ENCODE data around the gene KDM8. TPM values are rescaled to one million over a fixed set of nuclear protein-coding genes. Genes with fewer than 3 reads are reported as not detected.

The KDM8 gene
- total and polyA plus RNA-seq, 2 donors (not counting 1 experiment from before 2014, with no cell fraction given) = 7.5 to 37.4 TPM

DNA sequence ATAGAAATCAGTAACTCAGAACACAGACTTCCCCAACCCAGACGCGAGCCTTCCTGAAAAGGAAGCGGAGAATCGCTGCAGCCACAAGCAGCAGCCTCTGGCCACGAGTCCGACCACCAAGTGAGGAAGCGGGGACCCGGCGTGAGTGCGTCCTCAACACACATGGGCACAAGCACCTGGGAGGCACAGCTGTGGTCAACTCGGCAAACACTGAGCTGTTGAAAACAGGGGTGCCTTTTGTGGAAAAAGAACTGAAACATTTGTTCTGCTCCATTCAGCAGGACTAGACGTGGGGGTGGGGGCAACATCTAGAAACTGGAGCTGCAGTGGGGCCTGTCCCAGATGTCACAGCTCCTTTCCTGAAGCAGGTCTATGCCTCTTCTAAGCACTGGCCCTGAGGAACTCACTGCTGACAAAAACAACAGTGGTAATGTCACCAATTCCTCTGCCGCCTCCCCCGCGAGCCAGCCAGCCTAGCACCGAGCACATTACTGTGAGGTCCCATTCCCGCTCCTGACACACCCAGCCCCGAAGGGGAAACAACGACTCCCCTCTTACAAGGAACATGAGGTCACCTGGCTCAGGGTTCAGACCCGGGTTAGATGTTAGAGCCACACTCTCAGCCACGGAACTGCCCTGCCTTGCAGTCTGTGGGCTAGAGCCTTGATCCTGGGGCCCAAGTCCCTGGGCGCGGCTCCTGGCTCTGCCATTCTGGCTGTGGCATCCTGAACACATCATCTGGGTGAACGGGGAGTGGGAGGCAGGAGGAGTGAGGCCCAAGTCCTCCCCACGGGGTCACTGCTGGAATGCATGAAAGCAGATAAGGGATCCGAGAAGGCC, 29.0 kb downstream of the KDM8 start:
- no peak for TF ChIP-seq EZH2 (IDR thresholded peaks at IDR 0.05; ENCODE audit: borderline replicate concordance, insufficient read depth, low read depth, low read length, poor library complexity, severe bottlenecking)
- TF ChIP-seq, protein P1, sequence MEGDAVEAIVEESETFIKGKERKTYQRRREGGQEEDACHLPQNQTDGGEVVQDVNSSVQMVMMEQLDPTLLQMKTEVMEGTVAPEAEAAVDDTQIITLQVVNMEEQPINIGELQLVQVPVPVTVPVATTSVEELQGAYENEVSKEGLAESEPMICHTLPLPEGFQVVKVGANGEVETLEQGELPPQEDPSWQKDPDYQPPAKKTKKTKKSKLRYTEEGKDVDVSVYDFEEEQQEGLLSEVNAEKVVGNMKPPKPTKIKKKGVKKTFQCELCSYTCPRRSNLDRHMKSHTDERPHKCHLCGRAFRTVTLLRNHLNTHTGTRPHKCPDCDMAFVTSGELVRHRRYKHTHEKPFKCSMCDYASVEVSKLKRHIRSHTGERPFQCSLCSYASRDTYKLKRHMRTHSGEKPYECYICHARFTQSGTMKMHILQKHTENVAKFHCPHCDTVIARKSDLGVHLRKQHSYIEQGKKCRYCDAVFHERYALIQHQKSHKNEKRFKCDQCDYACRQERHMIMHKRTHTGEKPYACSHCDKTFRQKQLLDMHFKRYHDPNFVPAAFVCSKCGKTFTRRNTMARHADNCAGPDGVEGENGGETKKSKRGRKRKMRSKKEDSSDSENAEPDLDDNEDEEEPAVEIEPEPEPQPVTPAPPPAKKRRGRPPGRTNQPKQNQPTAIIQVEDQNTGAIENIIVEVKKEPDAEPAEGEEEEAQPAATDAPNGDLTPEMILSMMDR (IDR thresholded peaks at IDR 0.05) = no peak
- Histone ChIP-seq H3K79me2 (ENCODE audit: control insufficient read depth, insufficient read depth, low read length) (peaks cover 28% of the 10 kb centered on the region), H4K20me1 (ENCODE audit: control insufficient read depth, insufficient read depth, low read length, poor library complexity, severe bottlenecking) (no peaks in the 10 kb centered on the region), H3K4me2 (replicated peaks; ENCODE audit: low read depth, low read length, poor library complexity, severe bottlenecking) (peak overlapping the region; percentile 75), H3K27me3 (replicated peaks in 1 of 4; ENCODE audit: control extremely low read depth in 1 of 4, control insufficient read depth in 3 of 4, insufficient read depth in 4 of 4, low read length in 3 of 4) (no peaks in the 10 kb centered on the region), H3K9me3 (ENCODE audit: control extremely low read depth in 1 of 3, control insufficient read depth in 2 of 3, insufficient read depth in 1 of 3, low read length in 2 of 3) (no peaks in the 10 kb centered on the region), H3K9ac (ENCODE audit: low read length) (peak overlapping the region; percentile 39), H3K27ac (ENCODE audit: low read length in 2 of 2) (peak overlapping the region; percentile 77 to 80), H2AFZ (ENCODE audit: insufficient read depth, low read depth, low read length, poor library complexity, severe bottlenecking) (peak overlapping the region; percentile 18), H3K4me3 (ENCODE audit: control extremely low read depth in 1 of 5, extremely low read depth in 1 of 5, insufficient read depth in 1 of 5, low read depth in 2 of 5, low read length in 4 of 5) (peak overlapping the region in 2 of 5 experiments; percentile 19 to 28), H3K4me1 (ENCODE audit: control insufficient read depth in 2 of 2, insufficient read depth in 2 of 2, low read length in 2 of 2) (peaks cover 88 to 93% of the 10 kb centered on the region in 2 donors), H3K36me3 (replicated peaks in 1 of 2; ENCODE audit: control extremely low read depth in 1 of 2, control insufficient read depth in 1 of 2, extremely low read depth in 1 of 2, insufficient read depth in 2 of 2, low read length in 1 of 2) (peaks cover 0 to 8% of the 10 kb centered on the region in 2 experiments)
- peak overlapping the region; percentile 78 for H3K4me3 Mint-ChIP-seq
- ChIA-PET CTCF (interaction anchor here (0.6 to 10.0 kb wide), 25 partner anchors 8 to 221 kb away, joined by 3 to 172 read pairs (median 4); partner anchors contain the start of genes KDM8 and NSMCE1), POLR2A (interaction anchor here (0.6 to 2.4 kb wide), 13 partner anchors 10 to 318 kb away, joined by 3 to 24 read pairs (median 4); partner anchors contain the start of genes GTF3C1, KATNIP and KDM8)
- ATAC-seq (ENCODE audit: low read depth) (peak; percentile 68), DNase-seq (peak; percentile 81)
- no peaks in the 10 kb centered on the region for H3K9me3 Mint-ChIP-seq (ENCODE audit: insufficient read depth)
- intact Hi-C loops (cut with micrococcal nuclease) = loop anchor here (1.0 to 5.0 kb wide), 3 partner anchors 29 to 50 kb away; partner anchors contain the start of gene KDM8
- H3K27ac Mint-ChIP-seq = peak overlapping the region; percentile 96
- H3K4me1 Mint-ChIP-seq = peaks cover 82% of the 10 kb centered on the region
- WGBS (ENCODE audit: insufficient coverage) = 25% methylated on average over 25 of the region's 26 CpGs
- no peaks in the 10 kb centered on the region for H3K27me3 Mint-ChIP-seq
